WTC11 (cell line): ENCODE data around the gene PAM16. TPM values are rescaled to one million over a fixed set of nuclear protein-coding genes. Genes with fewer than 3 reads are reported as not detected.

ENCODE experiments used
- ATAC-seq: fragments of 200-7000 bp; cut with Tn5 transposase; 2 replicates; pipeline ENCODE4 v1.10.0; 2021; ENCODE audit warnings: mild to moderate bottlenecking, moderate library complexity
- CTCF ChIA-PET: fragments of 300-600 bp; sonication (Branson Sonifier 250); formaldehyde crosslinking; loops from one replicate; lab custom pipeline; 2021; ENCODE audit warnings: antibody characterized with exemption; lab: Charles Lee
- POLR2A ChIA-PET: fragments of 350-600 bp; sonication (Branson Sonifier 250); formaldehyde crosslinking; loops from one replicate; lab custom pipeline; 2021; ENCODE audit warnings: antibody characterized with exemption; lab: Charles Lee
- DNase-seq: peaks from one replicate; pipeline ENCODE4 v3.0.0; 2021; ENCODE audit warnings: low spot score
- H3K27ac Mint-ChIP-seq: 2 replicates; pipeline ENCODE4 v1.8.0; 2021; ENCODE audit warnings: mixed read lengths
- H3K27me3 Mint-ChIP-seq: 2 replicates; pipeline ENCODE4 v1.8.0; 2021; ENCODE audit warnings: low read depth, mild to moderate bottlenecking, moderate library complexity, mixed read lengths
- H3K36me3 Mint-ChIP-seq: 2 replicates; pipeline ENCODE4 v1.8.0; 2021; ENCODE audit warnings: mixed read lengths
- H3K4me1 Mint-ChIP-seq: 2 replicates; pipeline ENCODE4 v1.8.0; 2022; ENCODE audit warnings: mixed read lengths
- H3K4me3 Mint-ChIP-seq: 2 replicates; pipeline ENCODE4 v1.8.0; 2021; ENCODE audit warnings: mild to moderate bottlenecking, moderate library complexity, mixed read lengths
- H3K9me3 Mint-ChIP-seq: 2 replicates; pipeline ENCODE4 v1.8.0; 2021; ENCODE audit warnings: mixed read lengths
- AR ChIP-seq: fragments of 250-450 bp; sonication (Bioruptor Pico); IDR thresholded peaks from 2 replicates; pipeline ENCODE4 v1.9.0; 2021; ENCODE audit warnings: mild to moderate bottlenecking
- CREB1 ChIP-seq: sonication (generic); formaldehyde crosslinking; IDR thresholded peaks from 2 replicates; pipeline ENCODE4 v1.8.0; 2023; ENCODE audit warnings: mild to moderate bottlenecking, missing genetic modification reagents
- EMX1 ChIP-seq: fragments of 250-450 bp; sonication (Bioruptor Pico); IDR thresholded peaks from 2 replicates; pipeline ENCODE4 v1.8.0; 2021; ENCODE audit warnings: mild to moderate bottlenecking
- HMGA2 ChIP-seq: fragments of 250-450 bp; sonication (Bioruptor Pico); IDR thresholded peaks from 2 replicates; pipeline ENCODE4 v1.4.0; 2021; ENCODE audit warnings: mild to moderate bottlenecking, moderate library complexity
- JAZF1 ChIP-seq: fragments of 250-450 bp; sonication (Bioruptor Pico); IDR thresholded peaks from 2 replicates; pipeline ENCODE4 v1.9.0; 2021; ENCODE audit warnings: moderate library complexity, mild to moderate bottlenecking, inconsistent platforms
- JUN ChIP-seq: sonication (generic); formaldehyde crosslinking; IDR thresholded peaks from 2 replicates; pipeline ENCODE4 v1.8.0; 2023; ENCODE audit warnings: mild to moderate bottlenecking, missing genetic modification reagents
- KAT7 ChIP-seq: sonication (generic); formaldehyde crosslinking; IDR thresholded peaks from 2 replicates; pipeline ENCODE4 v1.8.1; 2023; ENCODE audit warnings: missing genetic modification reagents, mild to moderate bottlenecking, borderline replicate concordance
- NFATC4 ChIP-seq: fragments of 250-450 bp; sonication (Bioruptor Pico); IDR thresholded peaks from 2 replicates; pipeline ENCODE4 v1.9.0; 2021; ENCODE audit warnings: mild to moderate bottlenecking
- PRRX2 ChIP-seq: fragments of 250-450 bp; sonication (Bioruptor Pico); IDR thresholded peaks from 2 replicates; pipeline ENCODE4 v1.8.0; 2021; ENCODE audit warnings: mild to moderate bottlenecking
- total RNA-seq: library from RNA; stranded (reverse); gene quantifications from 3 replicates; pipeline ENCODE4 v1.2.3, GENCODE V29; 2021
- TF ChIP-seq, protein P1 (sequence below): sonication (generic); formaldehyde crosslinking; IDR thresholded peaks from 2 replicates; pipeline ENCODE4 v1.8.0; 2022; ENCODE audit warnings: mild to moderate bottlenecking, missing genetic modification reagents
- TF ChIP-seq, protein P2 (sequence below): sonication (generic); formaldehyde crosslinking; conservative IDR thresholded peaks from 2 replicates; pipeline ENCODE4 v1.8.1; 2022; ENCODE audit warnings: mild to moderate bottlenecking, missing genetic modification reagents
- TF ChIP-seq, protein P3 (sequence below): fragments of 200-600 bp; IDR thresholded peaks from 2 replicates; pipeline ENCODE4 v1.8.0; 2022; ENCODE audit warnings: antibody characterized with exemption
- TF ChIP-seq, protein P4 (sequence below): sonication (generic); formaldehyde crosslinking; IDR thresholded peaks from 2 replicates; pipeline ENCODE4 v1.8.0; 2022; ENCODE audit warnings: missing genetic modification reagents

The PAM16 gene
- total RNA-seq, 1 experiment from 2014 or later = 88.9 TPM

DNA sequence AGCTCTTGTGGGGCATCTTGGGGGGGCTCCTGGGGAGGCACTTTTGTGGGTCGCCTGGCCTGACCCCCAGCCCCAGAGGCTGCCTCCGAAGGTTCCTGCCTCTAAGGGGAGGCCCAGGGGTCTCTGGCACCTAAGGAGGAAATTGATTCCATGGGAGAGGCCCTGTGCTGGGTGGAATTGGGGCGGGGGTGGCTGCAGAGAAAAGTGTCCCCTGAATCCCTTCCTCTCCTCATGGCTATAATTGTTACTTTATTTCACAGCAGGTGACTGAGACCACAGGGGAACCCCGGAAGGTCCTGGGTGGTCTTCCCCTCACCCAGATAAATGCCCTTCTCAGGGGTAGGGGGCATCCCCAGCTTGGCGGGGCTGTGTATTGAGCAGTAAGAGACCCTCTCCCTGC lies 32.2 kb downstream of the PAM16 start:
- no peak for DNase-seq
- Mint-ChIP-seq H3K27ac (no peak overlapping the region), H3K4me1 (peaks cover 34% of the 10 kb centered on the region), H3K27me3 (peaks cover 12% of the 10 kb centered on the region), H3K36me3 (no peaks in the 10 kb centered on the region), H3K4me3 (no peak overlapping the region), H3K9me3 (no peaks in the 10 kb centered on the region)
- TF ChIP-seq HMGA2 (CRISPR knock-in tag) (no peak), JAZF1 (CRISPR knock-in tag) (no peak), EMX1 (no peak)
- TF ChIP-seq, protein P1, sequence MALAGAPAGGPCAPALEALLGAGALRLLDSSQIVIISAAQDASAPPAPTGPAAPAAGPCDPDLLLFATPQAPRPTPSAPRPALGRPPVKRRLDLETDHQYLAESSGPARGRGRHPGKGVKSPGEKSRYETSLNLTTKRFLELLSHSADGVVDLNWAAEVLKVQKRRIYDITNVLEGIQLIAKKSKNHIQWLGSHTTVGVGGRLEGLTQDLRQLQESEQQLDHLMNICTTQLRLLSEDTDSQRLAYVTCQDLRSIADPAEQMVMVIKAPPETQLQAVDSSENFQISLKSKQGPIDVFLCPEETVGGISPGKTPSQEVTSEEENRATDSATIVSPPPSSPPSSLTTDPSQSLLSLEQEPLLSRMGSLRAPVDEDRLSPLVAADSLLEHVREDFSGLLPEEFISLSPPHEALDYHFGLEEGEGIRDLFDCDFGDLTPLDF (CRISPR knock-in tag) = no peak
- TF ChIP-seq, protein P2, sequence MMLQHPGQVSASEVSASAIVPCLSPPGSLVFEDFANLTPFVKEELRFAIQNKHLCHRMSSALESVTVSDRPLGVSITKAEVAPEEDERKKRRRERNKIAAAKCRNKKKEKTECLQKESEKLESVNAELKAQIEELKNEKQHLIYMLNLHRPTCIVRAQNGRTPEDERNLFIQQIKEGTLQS (CRISPR knock-in tag) = no peak
- ChIA-PET POLR2A (no interaction called here), CTCF (interaction anchor here (1.2 to 6.1 kb wide), 6 partner anchors 8 to 71 kb away, joined by 3 to 56 read pairs (median 8); no protein-coding TSS in a partner anchor)
- no peak for ATAC-seq

DNA sequence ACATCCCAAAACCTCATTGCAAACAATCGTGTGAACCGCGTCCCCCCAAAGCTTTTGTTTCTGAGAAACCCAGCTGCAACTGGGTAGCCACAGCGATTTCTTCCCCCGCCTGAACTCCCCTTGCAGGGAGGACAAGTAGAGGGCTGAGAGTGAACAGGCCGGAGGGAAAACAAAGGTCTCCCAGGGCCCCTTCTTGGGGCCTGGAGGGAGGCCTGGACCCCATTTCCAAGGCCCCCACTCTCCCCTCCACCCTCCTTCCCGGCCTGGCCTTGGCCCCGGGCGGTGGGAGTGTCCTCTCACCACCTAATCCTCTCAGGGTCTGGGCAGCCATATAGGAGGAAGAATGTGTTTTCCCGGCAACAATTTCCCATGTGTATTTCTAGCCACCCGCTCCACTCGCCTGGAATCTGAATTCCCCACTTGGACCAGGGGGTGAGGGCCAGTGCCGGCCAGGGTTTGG lies 32.6 kb downstream of the PAM16 start:
- H3K4me1 Mint-ChIP-seq = peaks cover 30% of the 10 kb centered on the region
- no peak for DNase-seq
- TF ChIP-seq NFATC4 (no peak), JUN (CRISPR knock-in tag) (no peak), AR (no peak), KAT7 (CRISPR knock-in tag) (no peak), CREB1 (CRISPR knock-in tag) (no peak), PRRX2 (CRISPR knock-in tag) (no peak)
- TF ChIP-seq, protein P3, sequence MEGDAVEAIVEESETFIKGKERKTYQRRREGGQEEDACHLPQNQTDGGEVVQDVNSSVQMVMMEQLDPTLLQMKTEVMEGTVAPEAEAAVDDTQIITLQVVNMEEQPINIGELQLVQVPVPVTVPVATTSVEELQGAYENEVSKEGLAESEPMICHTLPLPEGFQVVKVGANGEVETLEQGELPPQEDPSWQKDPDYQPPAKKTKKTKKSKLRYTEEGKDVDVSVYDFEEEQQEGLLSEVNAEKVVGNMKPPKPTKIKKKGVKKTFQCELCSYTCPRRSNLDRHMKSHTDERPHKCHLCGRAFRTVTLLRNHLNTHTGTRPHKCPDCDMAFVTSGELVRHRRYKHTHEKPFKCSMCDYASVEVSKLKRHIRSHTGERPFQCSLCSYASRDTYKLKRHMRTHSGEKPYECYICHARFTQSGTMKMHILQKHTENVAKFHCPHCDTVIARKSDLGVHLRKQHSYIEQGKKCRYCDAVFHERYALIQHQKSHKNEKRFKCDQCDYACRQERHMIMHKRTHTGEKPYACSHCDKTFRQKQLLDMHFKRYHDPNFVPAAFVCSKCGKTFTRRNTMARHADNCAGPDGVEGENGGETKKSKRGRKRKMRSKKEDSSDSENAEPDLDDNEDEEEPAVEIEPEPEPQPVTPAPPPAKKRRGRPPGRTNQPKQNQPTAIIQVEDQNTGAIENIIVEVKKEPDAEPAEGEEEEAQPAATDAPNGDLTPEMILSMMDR = no peak
- TF ChIP-seq, protein P4, sequence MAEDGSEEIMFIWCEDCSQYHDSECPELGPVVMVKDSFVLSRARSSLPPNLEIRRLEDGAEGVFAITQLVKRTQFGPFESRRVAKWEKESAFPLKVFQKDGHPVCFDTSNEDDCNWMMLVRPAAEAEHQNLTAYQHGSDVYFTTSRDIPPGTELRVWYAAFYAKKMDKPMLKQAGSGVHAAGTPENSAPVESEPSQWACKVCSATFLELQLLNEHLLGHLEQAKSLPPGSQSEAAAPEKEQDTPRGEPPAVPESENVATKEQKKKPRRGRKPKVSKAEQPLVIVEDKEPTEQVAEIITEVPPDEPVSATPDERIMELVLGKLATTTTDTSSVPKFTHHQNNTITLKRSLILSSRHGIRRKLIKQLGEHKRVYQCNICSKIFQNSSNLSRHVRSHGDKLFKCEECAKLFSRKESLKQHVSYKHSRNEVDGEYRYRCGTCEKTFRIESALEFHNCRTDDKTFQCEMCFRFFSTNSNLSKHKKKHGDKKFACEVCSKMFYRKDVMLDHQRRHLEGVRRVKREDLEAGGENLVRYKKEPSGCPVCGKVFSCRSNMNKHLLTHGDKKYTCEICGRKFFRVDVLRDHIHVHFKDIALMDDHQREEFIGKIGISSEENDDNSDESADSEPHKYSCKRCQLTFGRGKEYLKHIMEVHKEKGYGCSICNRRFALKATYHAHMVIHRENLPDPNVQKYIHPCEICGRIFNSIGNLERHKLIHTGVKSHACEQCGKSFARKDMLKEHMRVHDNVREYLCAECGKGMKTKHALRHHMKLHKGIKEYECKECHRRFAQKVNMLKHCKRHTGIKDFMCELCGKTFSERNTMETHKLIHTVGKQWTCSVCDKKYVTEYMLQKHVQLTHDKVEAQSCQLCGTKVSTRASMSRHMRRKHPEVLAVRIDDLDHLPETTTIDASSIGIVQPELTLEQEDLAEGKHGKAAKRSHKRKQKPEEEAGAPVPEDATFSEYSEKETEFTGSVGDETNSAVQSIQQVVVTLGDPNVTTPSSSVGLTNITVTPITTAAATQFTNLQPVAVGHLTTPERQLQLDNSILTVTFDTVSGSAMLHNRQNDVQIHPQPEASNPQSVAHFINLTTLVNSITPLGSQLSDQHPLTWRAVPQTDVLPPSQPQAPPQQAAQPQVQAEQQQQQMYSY (CRISPR knock-in tag) = no peak
- TF ChIP-seq, all 79 proteins: peak for 0
- Mint-ChIP-seq H3K4me3 (no peak overlapping the region), H3K9me3 (no peaks in the 10 kb centered on the region), H3K27me3 (peaks cover 13% of the 10 kb centered on the region), H3K36me3 (no peaks in the 10 kb centered on the region), H3K27ac (peak overlapping the region; percentile 60; the same call in 1 of the 2 replicates)
- no peak for ATAC-seq
- POLR2A ChIA-PET = no interaction called here
- CTCF ChIA-PET = interaction anchor here (1.2 to 6.1 kb wide), 6 partner anchors 9 to 72 kb away, joined by 3 to 56 read pairs (median 8); no protein-coding TSS in a partner anchor
